Sigmoid colon (tissue), 7 donors: Measurements from ENCODE around the gene FUBP1. TPM values are rescaled to one million over a fixed set of nuclear protein-coding genes. Genes with fewer than 3 reads are reported as not detected.

Experiments used
- DNase-seq: peaks from one replicate; pipeline ENCODE4 v3.0.0-alpha.2; 2019
- H3K27ac ChIP-seq, 4 donors: fragments of 200-600 bp; sonication (generic); one replicate each; pipeline ENCODE4 v1.5.1; 2016 to 2019; ENCODE audit warnings: mild to moderate bottlenecking in 1 of 4
- H3K27me3 ChIP-seq, 3 donors: fragments of 200-600 bp; sonication (generic); one replicate each; pipeline ENCODE4 v1.5.1; 2019; ENCODE audit warnings: mild to moderate bottlenecking in 1 of 3
- H3K36me3 ChIP-seq, 4 donors: fragments of 200-600 bp; sonication (generic); one replicate each; pipeline ENCODE4 v1.5.1; 2016 to 2019
- H3K4me1 ChIP-seq, 4 donors: fragments of 200-600 bp; sonication (generic); one replicate each; pipeline ENCODE4 v1.5.1; 2017 to 2019
- H3K4me3 ChIP-seq, 4 donors: fragments of 200-600 bp; sonication (generic); one replicate each; pipeline ENCODE4 v1.5.1; 2017 to 2019; ENCODE audit warnings: mild to moderate bottlenecking in 2 of 4, moderate library complexity in 1 of 4
- H3K9me3 ChIP-seq, 4 donors: fragments of 200-600 bp in 3 of 4; sonication (generic) in 3 of 4; one replicate each; pipeline versions ENCODE4 v1.5.1 to v1.6.1; 2013 to 2019
- EP300 ChIP-seq, 4 donors: sonication (generic); formaldehyde crosslinking; IDR thresholded peaks; one replicate each; pipeline ENCODE4 v1.6.1; 2017; ENCODE audit warnings: antibody characterized with exemption in 4 of 4
- POLR2A ChIP-seq, 2 donors: fragments of 450-650 bp; IDR thresholded peaks; one replicate each; pipeline ENCODE4 v1.6.1; 2016; ENCODE audit warnings: antibody characterized with exemption in 2 of 2, mild to moderate bottlenecking in 2 of 2, moderate library complexity in 2 of 2
- POLR2AphosphoS5 ChIP-seq, 4 donors: sonication (generic); formaldehyde crosslinking; IDR thresholded peaks; one replicate each; pipeline ENCODE4 v1.6.1; 2017; ENCODE audit warnings: antibody characterized with exemption in 4 of 4
- WGBS, 2 donors: extraction: QIAGEN DNeasy Blood & Tissue Kit; methylation state at CpG; one replicate each; pipeline ENCODE4 v1.1.7; 2013; 5-methylcytosine and 5-hydroxymethylcytosine counted together
- intact Hi-C: fragments of 100-400 bp; cut with DNase I; formaldehyde crosslinking; loops from one replicate; pipeline ENCODE4 v1.15.1; 2023
- polyA plus RNA-seq, 3 donors: library from polyadenylated mRNA; stranded (reverse); fragments of 200-250 nt; gene quantifications; one replicate each; pipeline ENCODE4 v1.2.3, GENCODE V29; 2013
- total RNA-seq, 4 donors: library from RNA; depleted of rRNA; stranded (reverse); fragments of >200 nt; gene quantifications; one replicate each; pipeline ENCODE4 v1.1.0, GENCODE V29; 2016
- TF ChIP-seq, protein P1 (sequence below), 4 experiments: fragments of 450-650 bp in 3 of 4; fragments of 200-600 bp in 1 of 4; IDR thresholded peaks; one replicate each; pipeline ENCODE4 v1.5.1; 2016 to 2019; ENCODE audit warnings: antibody characterized with exemption in 4 of 4, mild to moderate bottlenecking in 3 of 4, moderate library complexity in 2 of 4
- donor health status: healthy with polysubstance abuse.
- donor health status: Bipolar disorder and iron deficiency.
- donor health status: healthy.

FUBP1 gene
- total and polyA plus RNA-seq, 7 donors = 20.8 to 79.2 (median 60.6) TPM

DNA sequence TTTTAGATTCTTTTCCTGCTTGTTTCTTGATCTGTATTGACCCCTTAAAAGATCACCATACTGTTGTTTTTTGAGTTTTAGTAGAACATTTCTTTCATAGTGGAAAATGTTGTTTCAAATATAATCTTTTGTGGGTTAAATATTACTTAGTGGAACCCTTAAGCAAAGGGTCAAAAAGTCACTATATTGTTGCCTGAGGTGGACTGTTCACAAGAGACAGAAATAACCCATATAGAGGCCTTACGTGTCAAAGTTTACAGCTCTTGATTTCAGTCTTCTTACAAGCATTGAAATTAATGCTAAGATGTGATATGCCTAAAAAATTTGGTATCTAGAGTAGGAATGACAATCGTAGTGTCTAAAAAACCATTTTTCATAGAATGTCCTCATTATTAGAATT is 32.2 kb upstream of the FUBP1 start:
- Histone ChIP-seq H3K4me3 (no peak overlapping the region), H3K4me1 (peaks cover 0 to 57% (median 44%) of the 10 kb centered on the region in 4 donors), H3K27ac (peak overlapping the region; percentile 16 to 89 (median 33)), H3K27me3 (no peaks in the 10 kb centered on the region), H3K36me3 (peaks cover 0 to 28% (median 10%) of the 10 kb centered on the region in 4 donors), H3K9me3 (no peaks in the 10 kb centered on the region)
- TF ChIP-seq EP300 (IDR thresholded peaks at IDR 0.05) (no peak), POLR2AphosphoS5 (IDR thresholded peaks at IDR 0.05) (no peak), POLR2A (IDR thresholded peaks at IDR 0.05) (no peak)
- TF ChIP-seq, protein P1, sequence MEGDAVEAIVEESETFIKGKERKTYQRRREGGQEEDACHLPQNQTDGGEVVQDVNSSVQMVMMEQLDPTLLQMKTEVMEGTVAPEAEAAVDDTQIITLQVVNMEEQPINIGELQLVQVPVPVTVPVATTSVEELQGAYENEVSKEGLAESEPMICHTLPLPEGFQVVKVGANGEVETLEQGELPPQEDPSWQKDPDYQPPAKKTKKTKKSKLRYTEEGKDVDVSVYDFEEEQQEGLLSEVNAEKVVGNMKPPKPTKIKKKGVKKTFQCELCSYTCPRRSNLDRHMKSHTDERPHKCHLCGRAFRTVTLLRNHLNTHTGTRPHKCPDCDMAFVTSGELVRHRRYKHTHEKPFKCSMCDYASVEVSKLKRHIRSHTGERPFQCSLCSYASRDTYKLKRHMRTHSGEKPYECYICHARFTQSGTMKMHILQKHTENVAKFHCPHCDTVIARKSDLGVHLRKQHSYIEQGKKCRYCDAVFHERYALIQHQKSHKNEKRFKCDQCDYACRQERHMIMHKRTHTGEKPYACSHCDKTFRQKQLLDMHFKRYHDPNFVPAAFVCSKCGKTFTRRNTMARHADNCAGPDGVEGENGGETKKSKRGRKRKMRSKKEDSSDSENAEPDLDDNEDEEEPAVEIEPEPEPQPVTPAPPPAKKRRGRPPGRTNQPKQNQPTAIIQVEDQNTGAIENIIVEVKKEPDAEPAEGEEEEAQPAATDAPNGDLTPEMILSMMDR (IDR thresholded peaks at IDR 0.05) = no peak
- 87 to 91% methylated on average over 2 of the region's 2 CpGs for WGBS, 2 donors
- DNase-seq = no peak
- intact Hi-C loops = no loop called here

DNA sequence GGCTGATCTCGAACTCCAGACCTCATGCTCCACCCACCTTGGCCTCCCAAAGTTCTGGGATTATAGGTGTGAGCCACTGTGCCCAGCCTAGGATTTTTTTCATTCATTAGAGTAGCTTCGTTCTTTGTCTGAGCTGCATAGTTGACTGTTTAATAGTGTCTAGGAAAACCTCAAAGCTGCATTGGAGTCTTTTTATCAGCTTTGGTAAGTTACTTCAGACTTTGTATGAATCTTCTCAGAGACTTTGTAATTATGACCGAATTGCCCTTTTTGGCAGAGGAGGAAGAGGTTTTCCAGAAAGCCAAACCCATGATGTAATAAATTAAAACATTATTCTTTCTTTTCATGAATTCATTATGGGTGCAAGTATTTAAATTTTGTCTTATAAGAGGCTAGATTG is 31.0 kb upstream of the FUBP1 start:
- Histone ChIP-seq H3K36me3 (peaks cover 0 to 19% (median 8%) of the 10 kb centered on the region in 4 donors), H3K27ac (peak overlapping the region; percentile 13 to 89 (median 24)), H3K9me3 (no peaks in the 10 kb centered on the region), H3K4me1 (peaks cover 0 to 55% (median 42%) of the 10 kb centered on the region in 4 donors), H3K27me3 (no peaks in the 10 kb centered on the region), H3K4me3 (peak overlapping the region in 1 of 4 donors; percentile 4)
- intact Hi-C loops = no loop called here
- TF ChIP-seq EP300 (IDR thresholded peaks at IDR 0.05) (no peak), POLR2AphosphoS5 (IDR thresholded peaks at IDR 0.05) (no peak), POLR2A (IDR thresholded peaks at IDR 0.05) (no peak)
- TF ChIP-seq, protein P1 (IDR thresholded peaks at IDR 0.05) = no peak
- 87 to 90% methylated on average over 3 of the region's 3 CpGs for WGBS, 2 donors
- DNase-seq = no peak

DNA sequence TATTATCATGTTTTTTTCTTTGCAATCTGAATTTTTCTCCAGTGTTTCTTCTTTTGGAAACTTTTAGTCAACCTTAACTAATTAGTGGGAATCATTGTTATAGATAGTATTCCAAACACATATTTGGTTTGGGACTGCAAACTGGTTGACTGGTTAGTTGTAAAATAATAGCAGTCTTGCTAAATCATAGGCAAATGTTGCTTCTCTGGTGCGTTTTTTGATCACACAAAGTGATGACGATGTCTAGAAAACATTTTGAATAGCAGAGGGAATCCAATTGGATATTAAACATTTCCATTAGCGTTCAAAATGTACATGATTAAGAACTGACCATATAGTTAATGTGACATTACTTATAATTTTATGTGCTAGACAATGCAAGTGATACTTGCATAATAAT is 30.4 kb upstream of the FUBP1 start:
- 94% methylated on average over 3 of the region's 3 CpGs for WGBS, 2 donors
- H3K36me3 ChIP-seq = peaks cover 0 to 14% (median 3%) of the 10 kb centered on the region in 4 donors
- no peak for DNase-seq
- no peaks in the 10 kb centered on the region for H3K27me3 ChIP-seq
- no peaks in the 10 kb centered on the region for H3K9me3 ChIP-seq
- H3K27ac ChIP-seq = peak overlapping the region in 3 of 4 donors; percentile 16 to 89 (median 33)
- peaks cover 0 to 50% (median 39%) of the 10 kb centered on the region in 4 donors for H3K4me1 ChIP-seq
- H3K4me3 ChIP-seq = peak overlapping the region in 1 of 4 donors; percentile 58
- TF ChIP-seq POLR2A (IDR thresholded peaks at IDR 0.05) (no peak), EP300 (IDR thresholded peaks at IDR 0.05) (no peak), POLR2AphosphoS5 (IDR thresholded peaks at IDR 0.05) (no peak)
- TF ChIP-seq, protein P1 (IDR thresholded peaks at IDR 0.05) = no peak
- intact Hi-C loops = no loop called here

DNA sequence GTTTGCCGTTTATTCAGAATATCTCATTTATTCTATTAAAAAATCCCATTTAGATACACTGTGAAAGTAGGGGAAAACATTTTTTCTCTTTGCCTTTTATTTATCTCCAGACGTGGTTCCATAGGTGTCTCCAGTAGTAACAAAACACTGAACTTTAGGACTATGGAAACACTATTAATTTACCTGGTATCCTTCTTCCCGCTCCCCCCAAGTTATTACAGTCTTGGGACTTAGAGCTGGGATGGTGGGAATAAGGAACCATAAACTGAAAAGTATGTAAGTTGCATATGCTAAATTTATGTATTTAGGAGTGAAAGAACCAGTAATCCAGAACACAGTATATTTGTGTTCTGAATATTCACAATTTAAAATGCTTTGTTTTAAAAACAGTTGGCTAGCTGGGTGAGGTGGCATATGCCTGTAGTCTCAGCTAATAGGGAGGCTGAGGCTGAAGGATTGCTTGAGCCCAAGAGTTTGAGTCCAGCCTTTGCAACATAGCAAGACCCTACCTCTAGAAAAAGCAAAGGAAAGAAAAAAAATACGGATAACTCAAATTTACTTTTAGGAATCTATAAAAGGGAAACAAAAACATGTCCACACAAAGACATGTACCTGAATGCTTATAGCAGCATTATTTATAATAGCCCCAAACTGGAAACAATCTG is 28.9 kb upstream of the FUBP1 start:
- peak overlapping the region in 3 of 4 donors; percentile 86 to 89 (median 87) for H3K27ac ChIP-seq
- peaks cover 0 to 60% (median 42%) of the 10 kb centered on the region in 4 donors for H3K4me1 ChIP-seq

More for the DNA sequence above, 28.9 kb upstream of the FUBP1 start:
- Histone ChIP-seq H3K4me3 (peak overlapping the region in 3 of 4 donors; percentile 56 to 59 (median 58)), H3K9me3 (no peaks in the 10 kb centered on the region), H3K36me3 (no peaks in the 10 kb centered on the region), H3K27me3 (no peaks in the 10 kb centered on the region)
- DNase-seq = no peak
- intact Hi-C loops = no loop called here
- TF ChIP-seq POLR2A (IDR thresholded peaks at IDR 0.05) = no peak
- no peak for TF ChIP-seq POLR2AphosphoS5 (IDR thresholded peaks at IDR 0.05)
- TF ChIP-seq EP300 (IDR thresholded peaks at IDR 0.05) = no peak
- TF ChIP-seq, protein P1 (IDR thresholded peaks at IDR 0.05) = no peak
- 92% methylated on average over 4 of the region's 4 CpGs for WGBS, 2 donors
